GM12801 (cell line): ENCODE measurements around the gene PRKCZ.

Source experiments
- CTCF ChIP-seq: IDR thresholded peaks from one replicate; pipeline ENCODE4 v1.5.1; 2011; ENCODE audit warnings: control low read depth; ENCODE audit not compliant: insufficient read length; ENCODE audit errors: extremely low read depth

The PRKCZ gene

GRCh38 chr1:2126331-2127186 is 76.3 kb downstream of the PRKCZ start:
- no peak for TF ChIP-seq CTCF

- no peak for TF ChIP-seq CTCF
These were observed 77.3 kb downstream of the PRKCZ start for GRCh38 chr1:2127187-2128145.

- no peak for TF ChIP-seq CTCF
These were observed 78.1 kb downstream of the PRKCZ start for GRCh38 chr1:2128189-2128901.

- no peak for TF ChIP-seq CTCF
These were observed 79.2 kb downstream of the PRKCZ start for GRCh38 chr1:2129256-2129943.

- TF ChIP-seq CTCF, result no peak
These were observed 79.9 kb downstream of the PRKCZ start for GRCh38 chr1:2130156-2130555.

GRCh38 chr1:2130871-2131289 is 80.7 kb downstream of the PRKCZ start:
- no peak for TF ChIP-seq CTCF
